Keratinocyte (primary cell): ENCODE data around the gene ANKRD62. TPM values are rescaled to one million over a fixed set of nuclear protein-coding genes. Genes with fewer than 3 reads are reported as not detected.

Source experiments
- DNase-seq: peaks from one replicate; pipeline ENCODE4 v3.0.0-alpha.2; 2011; ENCODE audit warnings: low read depth, missing footprints, low spot score
- FAIRE-seq: peaks from 2 replicates; lab custom pipeline; 2011; peaks lifted over from hg19 to GRCh38; lab: Jason Lieb, UNC
- H2AFZ ChIP-seq: 2 replicates; pipeline ENCODE4 v1.6.0; 2012; ENCODE audit warnings: low read length, control low read depth, inconsistent platforms; ENCODE audit not compliant: control insufficient read depth
- H3K27ac ChIP-seq: 2 replicates; pipeline ENCODE4 v1.5.1; 2011; ENCODE audit warnings: low read length; ENCODE audit not compliant: control insufficient read depth, insufficient read depth
- H3K27me3 ChIP-seq: 3 replicates; pipeline ENCODE4 v1.6.0; 2011; ENCODE audit warnings: low read length; ENCODE audit not compliant: control insufficient read depth, insufficient read depth; ENCODE audit errors: extremely low read depth
- H3K36me3 ChIP-seq, 2 experiments: 2 replicates in 1 of 2; 3 replicates in 1 of 2; pipeline ENCODE4 v1.5.1; 2011; ENCODE audit warnings: low read length in 2 of 2, mild to moderate bottlenecking in 1 of 2; ENCODE audit not compliant: control insufficient read depth in 2 of 2, insufficient read depth in 2 of 2; ENCODE audit errors: extremely low read depth in 1 of 2
- H3K4me1 ChIP-seq: 3 replicates; pipeline ENCODE4 v1.5.1; 2011; ENCODE audit warnings: low read length; ENCODE audit not compliant: control insufficient read depth, insufficient read depth; ENCODE audit errors: extremely low read depth
- H3K4me2 ChIP-seq: 3 replicates; pipeline ENCODE4 v1.6.0; 2011; ENCODE audit warnings: low read depth, low read length; ENCODE audit not compliant: control insufficient read depth, insufficient read depth; ENCODE audit errors: extremely low read depth
- H3K4me3 ChIP-seq, 3 experiments: fragments of 200-600 bp in 1 of 3; sonication (generic) in 1 of 3; 2 replicates in 2 of 3; 3 replicates in 1 of 3; pipeline ENCODE4 v1.5.1; 2011 to 2016; ENCODE audit warnings: low read length in 3 of 3, mild to moderate bottlenecking in 3 of 3, control low read depth in 2 of 3, inconsistent platforms in 1 of 3, low read depth in 1 of 3, mixed read lengths in 1 of 3, mixed run types in 1 of 3, moderate library complexity in 1 of 3; ENCODE audit not compliant: control insufficient read depth in 2 of 3, insufficient read depth in 2 of 3; ENCODE audit errors: extremely low read depth in 1 of 3
- H3K79me2 ChIP-seq: 2 replicates; pipeline ENCODE4 v1.6.0; 2012; ENCODE audit warnings: low read length; ENCODE audit not compliant: control insufficient read depth, insufficient read depth
- H3K9ac ChIP-seq: 3 replicates; pipeline ENCODE4 v1.6.0; 2011; ENCODE audit warnings: low read length; ENCODE audit not compliant: control insufficient read depth, insufficient read depth; ENCODE audit errors: extremely low read depth
- H3K9me1 ChIP-seq: 3 replicates; pipeline ENCODE4 v1.6.0; 2011; ENCODE audit warnings: low read length; ENCODE audit not compliant: control insufficient read depth, insufficient read depth; ENCODE audit errors: extremely low read depth
- H3K9me3 ChIP-seq: 2 replicates; pipeline ENCODE4 v1.5.1; 2012; ENCODE audit warnings: low read depth, low read length; ENCODE audit not compliant: control insufficient read depth
- H4K20me1 ChIP-seq: 3 replicates; pipeline ENCODE4 v1.6.0; 2011; ENCODE audit warnings: low read length; ENCODE audit not compliant: control insufficient read depth, insufficient read depth; ENCODE audit errors: extremely low read depth
- CTCF ChIP-seq, 3 experiments: IDR thresholded peaks in 1 of 3; conservative IDR thresholded peaks in 1 of 3; optimal IDR thresholded peaks in 1 of 3; 2 replicates in 2 of 3; 3 replicates in 1 of 3; pipeline versions ENCODE3 to v1.5.1; 2011; ENCODE audit warnings: low read length in 3 of 3, mild to moderate bottlenecking in 3 of 3, moderate library complexity in 2 of 3, control low read depth in 1 of 3, inconsistent platforms in 1 of 3; ENCODE audit not compliant: insufficient read depth in 2 of 3; ENCODE audit errors: extremely low read depth in 1 of 3
- EZH2 ChIP-seq: IDR thresholded peaks from one replicate; pipeline ENCODE4 v1.6.1; 2012; ENCODE audit warnings: inconsistent platforms, mild to moderate bottlenecking, low read length, moderate library complexity
- dilution Hi-C: fragments of 300-500 bp; cut with MboI; formaldehyde crosslinking; loops from one replicate; pipeline ENCODE4 v1.7.0; 2020; ENCODE audit warnings: low sequenced_read_pairs; ENCODE audit not compliant: extremely low pct_ligation_motif_present
- polyA plus RNA-seq, 5 experiments: library from polyadenylated mRNA; depleted of rRNA in 3 of 5; stranded (reverse) in 3 of 5; stranded (forward) in 1 of 5; unstranded in 1 of 5; fragments of >200 nt; gene quantifications; 1 replicate in 1 of 5; 2 replicates in 3 of 5; 3 replicates in 1 of 5; pipeline versions ENCODE4 v1.2.1 to v1.2.3, GENCODE V29; 2011 to 2012; ENCODE audit warnings: missing spikeins in 2 of 5, low read depth in 1 of 5, low replicate concordance in 1 of 5

The ANKRD62 gene
- polyA plus RNA-seq, 1 donor (not counting 4 experiments of a cell fraction or from before 2014, with no cell fraction given), result not detected

GRCh38 chr18:12046046-12046750, 47.4 kb upstream of the ANKRD62 start:
- TF ChIP-seq CTCF (optimal IDR thresholded peaks at IDR 0.05 in 1 of 3, IDR thresholded peaks at IDR 0.05 in 1 of 3, conservative IDR thresholded peaks at IDR 0.05 in 1 of 3; ENCODE audit: extremely low read depth in 1 of 3, insufficient read depth in 2 of 3, low read length in 3 of 3) (no peak), EZH2 (no peak)
- no peak overlapping the region for H3K4me3 ChIP-seq
- peaks cover 10% of the 10 kb centered on the region for H3K4me1 ChIP-seq
- no peak overlapping the region for H2AFZ ChIP-seq
- H3K79me2 ChIP-seq, result no peaks in the 10 kb centered on the region
- H3K9me3 ChIP-seq, result no peaks in the 10 kb centered on the region
- H3K9me1 ChIP-seq, result no peaks in the 10 kb centered on the region
- FAIRE-seq, result no peak
- no peak for DNase-seq
- H4K20me1 ChIP-seq, result no peaks in the 10 kb centered on the region
- dilution Hi-C loops, result no loop called here
- no peak overlapping the region for H3K27ac ChIP-seq
- H3K36me3 ChIP-seq, result no peaks in the 10 kb centered on the region
- H3K27me3 ChIP-seq, result no peaks in the 10 kb centered on the region
- no peak overlapping the region for H3K9ac ChIP-seq
- H3K4me2 ChIP-seq, result no peak overlapping the region

- H3K4me2 ChIP-seq, result no peak overlapping the region
- dilution Hi-C loops, result no loop called here
- FAIRE-seq, result no peak
Observed at GRCh38 chr18:12046751-12047335, 46.8 kb upstream of the ANKRD62 start.

More at GRCh38 chr18:12046751-12047335, 46.8 kb upstream of the ANKRD62 start:
- no peak overlapping the region for H3K9ac ChIP-seq
- H3K4me1 ChIP-seq, result peaks cover 4% of the 10 kb centered on the region
- H3K9me3 ChIP-seq, result no peaks in the 10 kb centered on the region
- no peak overlapping the region for H2AFZ ChIP-seq
- H4K20me1 ChIP-seq, result no peaks in the 10 kb centered on the region
- H3K4me3 ChIP-seq, result no peak overlapping the region
- H3K36me3 ChIP-seq, result no peaks in the 10 kb centered on the region
- H3K27me3 ChIP-seq, result no peaks in the 10 kb centered on the region
- peak in 2 of 3 experiments; percentile 15 to 36 for TF ChIP-seq CTCF (optimal IDR thresholded peaks at IDR 0.05 in 1 of 3, IDR thresholded peaks at IDR 0.05 in 1 of 3, conservative IDR thresholded peaks at IDR 0.05 in 1 of 3; ENCODE audit: extremely low read depth in 1 of 3, insufficient read depth in 2 of 3, low read length in 3 of 3)
- no peak for TF ChIP-seq EZH2
- H3K9me1 ChIP-seq, result no peaks in the 10 kb centered on the region
- H3K27ac ChIP-seq, result no peak overlapping the region
- no peak for DNase-seq
- H3K79me2 ChIP-seq, result no peaks in the 10 kb centered on the region
